ENCODE measurements around the gene SNRPB. TPM values are rescaled to one million over a fixed set of nuclear protein-coding genes. Genes with fewer than 3 reads are reported as not detected.

Gene SNRPB
- total and polyA plus RNA-seq, 2 of the 13 experiments (the other 11 are each of a cell fraction or from before 2014, with no cell fraction given): 473 to 844 TPM

DNA sequence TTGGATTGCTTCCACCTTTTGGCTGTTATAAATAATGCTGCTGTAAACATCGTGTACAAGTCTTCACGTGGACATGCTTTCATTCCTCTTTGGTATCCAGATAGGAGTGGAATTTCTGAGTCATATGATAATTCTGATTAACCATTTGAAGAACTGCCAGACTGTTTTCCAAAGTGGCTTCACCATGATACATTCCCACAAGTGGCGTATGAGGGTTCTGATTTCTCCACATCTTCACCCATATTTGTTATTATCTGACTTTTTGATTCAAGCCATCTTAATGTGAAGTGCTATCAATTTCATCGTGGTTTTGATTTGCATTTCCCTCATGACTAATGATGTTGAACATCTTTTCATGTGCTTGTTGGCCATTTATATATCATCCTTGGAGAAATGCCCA, 2.9 kb upstream of the SNRPB start (continued):
- TF ChIP-seq, protein P1, sequence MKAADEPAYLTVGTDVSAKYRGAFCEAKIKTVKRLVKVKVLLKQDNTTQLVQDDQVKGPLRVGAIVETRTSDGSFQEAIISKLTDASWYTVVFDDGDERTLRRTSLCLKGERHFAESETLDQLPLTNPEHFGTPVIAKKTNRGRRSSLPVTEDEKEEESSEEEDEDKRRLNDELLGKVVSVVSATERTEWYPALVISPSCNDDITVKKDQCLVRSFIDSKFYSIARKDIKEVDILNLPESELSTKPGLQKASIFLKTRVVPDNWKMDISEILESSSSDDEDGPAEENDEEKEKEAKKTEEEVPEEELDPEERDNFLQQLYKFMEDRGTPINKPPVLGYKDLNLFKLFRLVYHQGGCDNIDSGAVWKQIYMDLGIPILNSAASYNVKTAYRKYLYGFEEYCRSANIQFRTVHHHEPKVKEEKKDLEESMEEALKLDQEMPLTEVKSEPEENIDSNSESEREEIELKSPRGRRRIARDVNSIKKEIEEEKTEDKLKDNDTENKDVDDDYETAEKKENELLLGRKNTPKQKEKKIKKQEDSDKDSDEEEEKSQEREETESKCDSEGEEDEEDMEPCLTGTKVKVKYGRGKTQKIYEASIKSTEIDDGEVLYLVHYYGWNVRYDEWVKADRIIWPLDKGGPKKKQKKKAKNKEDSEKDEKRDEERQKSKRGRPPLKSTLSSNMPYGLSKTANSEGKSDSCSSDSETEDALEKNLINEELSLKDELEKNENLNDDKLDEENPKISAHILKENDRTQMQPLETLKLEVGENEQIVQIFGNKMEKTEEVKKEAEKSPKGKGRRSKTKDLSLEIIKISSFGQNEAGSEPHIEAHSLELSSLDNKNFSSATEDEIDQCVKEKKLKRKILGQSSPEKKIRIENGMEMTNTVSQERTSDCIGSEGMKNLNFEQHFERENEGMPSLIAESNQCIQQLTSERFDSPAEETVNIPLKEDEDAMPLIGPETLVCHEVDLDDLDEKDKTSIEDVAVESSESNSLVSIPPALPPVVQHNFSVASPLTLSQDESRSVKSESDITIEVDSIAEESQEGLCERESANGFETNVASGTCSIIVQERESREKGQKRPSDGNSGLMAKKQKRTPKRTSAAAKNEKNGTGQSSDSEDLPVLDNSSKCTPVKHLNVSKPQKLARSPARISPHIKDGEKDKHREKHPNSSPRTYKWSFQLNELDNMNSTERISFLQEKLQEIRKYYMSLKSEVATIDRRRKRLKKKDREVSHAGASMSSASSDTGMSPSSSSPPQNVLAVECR (CRISPR knock-in tag; IDR thresholded peaks at IDR 0.05; ENCODE audit: borderline replicate concordance): no peak
- TF ChIP-seq, protein P2, sequence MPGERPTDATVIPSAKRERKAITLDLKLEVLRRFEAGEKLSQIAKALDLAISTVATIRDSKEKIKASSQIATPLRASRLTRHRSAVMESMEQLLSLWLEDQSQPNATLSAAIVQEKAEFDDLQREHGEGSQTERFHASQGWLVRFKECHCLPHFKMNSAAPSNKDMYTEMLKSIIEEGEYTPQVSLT (CRISPR knock-in tag; IDR thresholded peaks at IDR 0.05; ENCODE audit: borderline replicate concordance, low read depth): no peak

DNA sequence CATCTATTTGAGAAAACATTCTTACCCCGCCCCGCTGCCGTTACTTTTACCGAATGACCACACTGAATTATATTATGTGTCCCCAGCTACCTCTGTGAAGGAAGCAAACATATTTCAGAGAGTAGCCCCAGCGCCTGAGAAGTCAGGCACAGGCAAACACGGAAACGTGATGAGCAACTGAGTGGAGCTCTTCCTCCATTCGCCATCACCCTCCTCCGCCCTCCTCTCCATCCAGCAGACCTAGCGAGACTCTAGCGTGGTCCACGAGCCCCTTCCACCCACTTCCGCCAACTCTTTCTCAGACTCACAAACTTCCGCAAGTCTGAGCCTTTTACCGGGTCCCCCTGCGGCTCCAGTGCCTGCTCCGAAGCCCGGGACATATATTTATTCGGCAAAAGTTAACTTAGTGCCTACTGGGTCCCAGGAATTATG, 582 bp downstream of the SNRPB start:
- ChIA-PET POLR2A (interaction anchor here (0.8 to 3.4 kb wide), 22 partner anchors 10 to 1351 kb away, joined by 3 to 34 read pairs (median 8); partner anchors contain the start of genes FKBP1A, IDH3B, NOP56 and PSMF1), CTCF (ENCODE audit: low intra/inter-chr PET ratio, low total read pairs) (no interaction called here)
- H4K20me1 ChIP-seq (ENCODE audit: insufficient read depth, low read length): peaks cover 50% of the 10 kb centered on the region
- peak overlapping the region; percentile 89 for H3K27ac ChIP-seq (ENCODE audit: extremely low read length, insufficient read depth, low read length)
- peak overlapping the region; percentile 89 to 93 (median 90) for H3K4me3 ChIP-seq (replicated peaks in 1 of 3; ENCODE audit: insufficient read depth in 1 of 3, low read depth in 2 of 3, low read length in 3 of 3)
- in situ Hi-C loops (cut with HindIII; ENCODE audit: extremely low pct_ligation_motif_present, low pct_unique_long_range_greater_than_20kb): no loop called here
- H3K36me3 ChIP-seq (replicated peaks in 1 of 2; ENCODE audit: control insufficient read depth in 1 of 2, insufficient read depth in 2 of 2, low read length in 2 of 2): peaks cover 23 to 34% of the 10 kb centered on the region in 2 experiments
- FAIRE-seq (peak; percentile 72), ATAC-seq (peak; percentile 75), DNase-seq (ENCODE audit: low spot score) (peak; percentile 65)
- intact Hi-C loops (cut with micrococcal nuclease; ENCODE audit: unreplicated experiment): loop anchor here (1.0 to 5.0 kb wide), 3 partner anchors 16 to 182 kb away; partner anchors contain the start of genes NOP56 and ZNF343
- no peak overlapping the region for H2AFZ ChIP-seq (ENCODE audit: low read length)
- H3K4me2 ChIP-seq (ENCODE audit: low read depth, low read length): peak overlapping the region; percentile 86
- TSS peak; percentile 58 for BruUV-seq (replicated peaks)
- H3K79me2 ChIP-seq (ENCODE audit: insufficient read depth, low read length): peaks cover 50% of the 10 kb centered on the region
- H3K4me1 ChIP-seq (ENCODE audit: insufficient read depth, low read length): peaks cover 51% of the 10 kb centered on the region
- H3K9me3 ChIP-seq (ENCODE audit: low read length): no peaks in the 10 kb centered on the region
- H3K9ac ChIP-seq (ENCODE audit: insufficient read depth, low read depth, low read length): peak overlapping the region; percentile 93
- under 1% methylated on average over 19 of the region's 19 CpGs for WGBS (ENCODE audit: low lambda C conversion rate)
- no peaks in the 10 kb centered on the region; a peak in 1 of 5 replicates for H3K27me3 ChIP-seq (ENCODE audit: control insufficient read depth in 1 of 2, insufficient read depth in 2 of 2, low read length in 2 of 2)
- TF ChIP-seq ZBTB3 (CRISPR knock-in tag; IDR thresholded peaks at IDR 0.05; ENCODE audit: borderline replicate concordance, low read depth) (0 out of 2 replicates have a peak, but pooled peaks have one; percentile 4), IRF2 (CRISPR knock-in tag; IDR thresholded peaks at IDR 0.05) (no peak), ZNF792 (CRISPR knock-in tag; IDR thresholded peaks at IDR 0.05) (no peak), BHLHE40 (IDR thresholded peaks at IDR 0.05; ENCODE audit: low read length) (peak; percentile 49; the same call in 1 of the 2 replicates), GABPA (IDR thresholded peaks at IDR 0.05; ENCODE audit: low read depth, low read length) (peak; percentile 28; the same call in 1 of the 2 replicates), GABPA (CRISPR knock-in tag; IDR thresholded peaks at IDR 0.05; ENCODE audit: low read depth) (no peak), HOXA7 (CRISPR knock-in tag; IDR thresholded peaks at IDR 0.05) (no peak), XBP1 (CRISPR knock-in tag; IDR thresholded peaks at IDR 0.05) (no peak), IRX3 (CRISPR knock-in tag; IDR thresholded peaks at IDR 0.05; ENCODE audit: borderline replicate concordance, low read depth) (no peak), MXI1 (IDR thresholded peaks at IDR 0.05; ENCODE audit: borderline replicate concordance, low read depth, low read length) (0 out of 3 replicates have a peak, but pooled peaks have one; percentile 16)
- TF ChIP-seq, protein P3, sequence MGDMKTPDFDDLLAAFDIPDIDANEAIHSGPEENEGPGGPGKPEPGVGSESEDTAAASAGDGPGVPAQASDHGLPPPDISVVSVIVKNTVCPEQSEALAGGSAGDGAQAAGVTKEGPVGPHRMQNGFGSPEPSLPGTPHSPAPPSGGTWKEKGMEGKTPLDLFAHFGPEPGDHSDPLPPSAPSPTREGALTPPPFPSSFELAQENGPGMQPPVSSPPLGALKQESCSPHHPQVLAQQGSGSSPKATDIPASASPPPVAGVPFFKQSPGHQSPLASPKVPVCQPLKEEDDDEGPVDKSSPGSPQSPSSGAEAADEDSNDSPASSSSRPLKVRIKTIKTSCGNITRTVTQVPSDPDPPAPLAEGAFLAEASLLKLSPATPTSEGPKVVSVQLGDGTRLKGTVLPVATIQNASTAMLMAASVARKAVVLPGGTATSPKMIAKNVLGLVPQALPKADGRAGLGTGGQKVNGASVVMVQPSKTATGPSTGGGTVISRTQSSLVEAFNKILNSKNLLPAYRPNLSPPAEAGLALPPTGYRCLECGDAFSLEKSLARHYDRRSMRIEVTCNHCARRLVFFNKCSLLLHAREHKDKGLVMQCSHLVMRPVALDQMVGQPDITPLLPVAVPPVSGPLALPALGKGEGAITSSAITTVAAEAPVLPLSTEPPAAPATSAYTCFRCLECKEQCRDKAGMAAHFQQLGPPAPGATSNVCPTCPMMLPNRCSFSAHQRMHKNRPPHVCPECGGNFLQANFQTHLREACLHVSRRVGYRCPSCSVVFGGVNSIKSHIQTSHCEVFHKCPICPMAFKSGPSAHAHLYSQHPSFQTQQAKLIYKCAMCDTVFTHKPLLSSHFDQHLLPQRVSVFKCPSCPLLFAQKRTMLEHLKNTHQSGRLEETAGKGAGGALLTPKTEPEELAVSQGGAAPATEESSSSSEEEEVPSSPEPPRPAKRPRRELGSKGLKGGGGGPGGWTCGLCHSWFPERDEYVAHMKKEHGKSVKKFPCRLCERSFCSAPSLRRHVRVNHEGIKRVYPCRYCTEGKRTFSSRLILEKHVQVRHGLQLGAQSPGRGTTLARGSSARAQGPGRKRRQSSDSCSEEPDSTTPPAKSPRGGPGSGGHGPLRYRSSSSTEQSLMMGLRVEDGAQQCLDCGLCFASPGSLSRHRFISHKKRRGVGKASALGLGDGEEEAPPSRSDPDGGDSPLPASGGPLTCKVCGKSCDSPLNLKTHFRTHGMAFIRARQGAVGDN (CRISPR knock-in tag; IDR thresholded peaks at IDR 0.05): 0 out of 2 replicates have a peak, but pooled peaks have one; percentile 80
- TF ChIP-seq, protein P4, sequence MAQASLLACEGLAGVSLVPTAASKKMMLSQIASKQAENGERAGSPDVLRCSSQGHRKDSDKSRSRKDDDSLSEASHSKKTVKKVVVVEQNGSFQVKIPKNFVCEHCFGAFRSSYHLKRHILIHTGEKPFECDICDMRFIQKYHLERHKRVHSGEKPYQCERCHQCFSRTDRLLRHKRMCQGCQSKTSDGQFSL (CRISPR knock-in tag; IDR thresholded peaks at IDR 0.05): no peak
